Esophagus muscularis mucosa (tissue), 4 donors: ENCODE measurements around the gene GCKR. TPM values are rescaled to one million over a fixed set of nuclear protein-coding genes. Genes with fewer than 3 reads are reported as not detected.
"Not testable (repeated sequence)": the region's sequence is repeated elsewhere in the genome, so short reads cannot be mapped to it uniquely, and the experiment has no call there.

ENCODE experiments used
- DNase-seq: peaks from one replicate; pipeline ENCODE4 v3.0.0-alpha.2; 2017; ENCODE audit errors: extremely low spot score
- H3K27ac ChIP-seq, 4 donors: fragments of 200-600 bp; sonication (generic); replicated peaks in 1 of 4; 1 replicate in 3 of 4; 2 replicates in 1 of 4; pipeline ENCODE4 v1.5.1; 2016 to 2019; ENCODE audit warnings: mild to moderate bottlenecking in 1 of 4
- H3K27me3 ChIP-seq, 4 donors: fragments of 200-600 bp; sonication (generic); one replicate each; pipeline versions ENCODE4 v1.5.1 to v1.6.0; 2016 to 2019
- H3K36me3 ChIP-seq, 4 donors: fragments of 200-600 bp; sonication (generic); one replicate each; pipeline ENCODE4 v1.5.1; 2016 to 2019
- H3K4me1 ChIP-seq, 4 donors: fragments of 200-600 bp; sonication (generic); one replicate each; pipeline ENCODE4 v1.5.1; 2016 to 2019
- H3K4me3 ChIP-seq, 4 donors: fragments of 200-600 bp; sonication (generic); 1 replicate in 2 of 4; 2 replicates in 2 of 4; pipeline ENCODE4 v1.5.1; 2016 to 2019; ENCODE audit warnings: mild to moderate bottlenecking in 4 of 4, moderate library complexity in 1 of 4
- H3K9me3 ChIP-seq, 4 donors: fragments of 200-600 bp; sonication (generic); 1 replicate in 3 of 4; 2 replicates in 1 of 4; pipeline ENCODE4 v1.5.1; 2016 to 2019
- EP300 ChIP-seq: sonication (generic); formaldehyde crosslinking; IDR thresholded peaks from one replicate; pipeline ENCODE4 v1.6.1; 2017; ENCODE audit warnings: antibody characterized with exemption
- POLR2A ChIP-seq: fragments of 450-650 bp; IDR thresholded peaks from one replicate; pipeline ENCODE4 v1.6.1; 2017; ENCODE audit warnings: antibody characterized with exemption, moderate library complexity, mild to moderate bottlenecking, low read depth
- POLR2AphosphoS5 ChIP-seq, 2 donors: sonication (generic); formaldehyde crosslinking; IDR thresholded peaks; one replicate each; pipeline ENCODE4 v1.6.1; 2017; ENCODE audit warnings: antibody characterized with exemption in 2 of 2
- WGBS: methylation state at CpG from one replicate; pipeline ENCODE4 v1.1.5; 2018; 5-methylcytosine and 5-hydroxymethylcytosine counted together
- intact Hi-C: fragments of 100-400 bp; cut with DNase I; formaldehyde crosslinking; loops from one replicate; pipeline ENCODE4 v1.15.1; 2023
- total RNA-seq, 4 donors: library from RNA; depleted of rRNA; stranded (reverse); fragments of >200 nt; gene quantifications; one replicate each; pipeline versions ENCODE4 v1.1.0 to v1.2.1, GENCODE V29; 2016
- TF ChIP-seq, protein P1 (sequence below), 3 experiments: fragments of 200-600 bp in 2 of 3; fragments of 450-650 bp in 1 of 3; sonication (generic) in 2 of 3; IDR thresholded peaks; one replicate each; pipeline ENCODE4 v1.5.1; 2017 to 2019; ENCODE audit warnings: antibody characterized with exemption in 3 of 3, mild to moderate bottlenecking in 2 of 3, moderate library complexity in 1 of 3

Gene GCKR
- total RNA-seq, 4 donors from 2014 or later = 0.23 TPM; not detected in 3

DNA sequence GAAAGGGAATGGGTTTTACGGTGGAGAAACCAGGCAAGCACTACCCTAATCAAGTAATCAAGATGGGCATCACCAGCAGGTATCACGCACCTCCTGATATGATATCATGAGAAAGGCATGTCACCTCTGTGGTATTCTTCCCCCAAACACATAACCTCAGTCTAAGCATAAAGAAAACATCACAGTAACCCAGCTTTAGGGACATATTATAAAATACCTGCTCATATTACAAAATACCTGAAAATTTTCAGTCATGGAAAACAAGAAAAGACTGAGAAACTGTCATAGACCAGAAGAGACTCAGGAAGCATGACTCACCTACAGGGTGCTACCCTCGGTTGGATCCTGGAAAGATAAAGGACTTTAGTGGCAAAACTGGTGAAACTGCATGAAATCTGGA, 30.5 kb downstream of the GCKR start:
- intact Hi-C loops = no loop called here
- H3K27me3 ChIP-seq = peaks cover 0 to 23% (median 0%) of the 10 kb centered on the region in 4 donors
- H3K4me1 ChIP-seq = no peaks in the 10 kb centered on the region
- no peak overlapping the region for H3K27ac ChIP-seq
- no peak for DNase-seq
- TF ChIP-seq POLR2A (no peak), POLR2AphosphoS5 (IDR thresholded peaks at IDR 0.05) (no peak), EP300 (no peak)
- TF ChIP-seq, protein P1, sequence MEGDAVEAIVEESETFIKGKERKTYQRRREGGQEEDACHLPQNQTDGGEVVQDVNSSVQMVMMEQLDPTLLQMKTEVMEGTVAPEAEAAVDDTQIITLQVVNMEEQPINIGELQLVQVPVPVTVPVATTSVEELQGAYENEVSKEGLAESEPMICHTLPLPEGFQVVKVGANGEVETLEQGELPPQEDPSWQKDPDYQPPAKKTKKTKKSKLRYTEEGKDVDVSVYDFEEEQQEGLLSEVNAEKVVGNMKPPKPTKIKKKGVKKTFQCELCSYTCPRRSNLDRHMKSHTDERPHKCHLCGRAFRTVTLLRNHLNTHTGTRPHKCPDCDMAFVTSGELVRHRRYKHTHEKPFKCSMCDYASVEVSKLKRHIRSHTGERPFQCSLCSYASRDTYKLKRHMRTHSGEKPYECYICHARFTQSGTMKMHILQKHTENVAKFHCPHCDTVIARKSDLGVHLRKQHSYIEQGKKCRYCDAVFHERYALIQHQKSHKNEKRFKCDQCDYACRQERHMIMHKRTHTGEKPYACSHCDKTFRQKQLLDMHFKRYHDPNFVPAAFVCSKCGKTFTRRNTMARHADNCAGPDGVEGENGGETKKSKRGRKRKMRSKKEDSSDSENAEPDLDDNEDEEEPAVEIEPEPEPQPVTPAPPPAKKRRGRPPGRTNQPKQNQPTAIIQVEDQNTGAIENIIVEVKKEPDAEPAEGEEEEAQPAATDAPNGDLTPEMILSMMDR (IDR thresholded peaks at IDR 0.05) = no peak
- no peaks in the 10 kb centered on the region for H3K36me3 ChIP-seq
- H3K9me3 ChIP-seq = no peaks in the 10 kb centered on the region
- no peak overlapping the region for H3K4me3 ChIP-seq
- WGBS = 73% methylated on average over 3 of the region's 3 CpGs

DNA sequence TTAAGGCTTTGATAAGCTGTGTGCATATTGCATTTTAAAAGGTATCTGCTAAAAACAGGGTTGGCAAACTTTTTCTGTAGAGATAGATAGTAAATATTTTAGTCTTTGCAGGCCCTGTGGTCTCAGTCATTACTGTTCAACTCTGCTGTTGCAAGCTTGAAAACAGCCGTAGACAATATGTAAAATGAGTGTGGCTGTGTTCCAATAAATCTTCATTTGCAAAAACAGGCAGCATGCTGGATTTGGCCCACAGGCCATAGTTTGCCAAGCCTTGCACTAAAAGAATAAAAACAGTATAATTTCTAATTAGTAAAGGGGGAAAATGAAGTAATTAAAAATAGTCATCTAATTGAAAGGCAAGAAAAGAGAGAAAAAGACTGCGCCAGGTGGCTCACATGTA, 35.3 kb downstream of the GCKR start:
- DNase-seq = no peak
- no peak overlapping the region for H3K27ac ChIP-seq
- peaks cover 0 to 18% (median 0%) of the 10 kb centered on the region in 4 donors for H3K27me3 ChIP-seq
- H3K4me3 ChIP-seq = no peak overlapping the region
- H3K4me1 ChIP-seq = no peaks in the 10 kb centered on the region
- H3K36me3 ChIP-seq = no peaks in the 10 kb centered on the region
- TF ChIP-seq EP300 = no peak
- no peak for TF ChIP-seq POLR2A
- intact Hi-C loops = no loop called here
- H3K9me3 ChIP-seq = no peaks in the 10 kb centered on the region
- 82% methylated on average over 2 of the region's 2 CpGs for WGBS

DNA sequence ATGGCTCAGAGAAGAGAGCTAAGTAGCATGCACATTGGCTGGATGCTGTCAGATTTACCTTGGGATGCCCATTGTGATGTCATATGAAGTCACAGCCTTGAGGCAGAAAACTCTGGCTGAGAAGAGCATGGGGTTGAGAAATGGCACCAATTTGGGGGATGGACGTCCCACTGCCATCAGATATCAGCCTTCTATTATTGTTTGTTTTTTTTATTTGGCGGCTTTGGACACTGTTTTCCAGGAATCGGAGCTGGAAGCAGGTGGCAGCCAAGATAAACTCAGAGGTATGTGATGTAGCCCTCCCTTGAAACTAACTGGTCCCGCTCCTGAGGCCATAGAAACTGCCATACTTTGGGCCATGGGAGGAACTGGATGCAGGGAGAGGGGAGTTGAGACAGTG, 40.6 kb downstream of the GCKR start:
- H3K36me3 ChIP-seq = no peaks in the 10 kb centered on the region
- 67% methylated on average over 4 of the region's 4 CpGs for WGBS
- TF ChIP-seq EP300 (no peak), POLR2AphosphoS5 (IDR thresholded peaks at IDR 0.05) (no peak), POLR2A (no peak)
- TF ChIP-seq, protein P1 (IDR thresholded peaks at IDR 0.05) = no peak
- H3K9me3 ChIP-seq = no peaks in the 10 kb centered on the region
- peaks cover 0 to 10% (median 0%) of the 10 kb centered on the region in 4 donors for H3K27me3 ChIP-seq
- H3K4me1 ChIP-seq = no peaks in the 10 kb centered on the region
- intact Hi-C loops = no loop called here
- DNase-seq = no peak
- no peak overlapping the region for H3K27ac ChIP-seq
- no peak overlapping the region for H3K4me3 ChIP-seq

DNA sequence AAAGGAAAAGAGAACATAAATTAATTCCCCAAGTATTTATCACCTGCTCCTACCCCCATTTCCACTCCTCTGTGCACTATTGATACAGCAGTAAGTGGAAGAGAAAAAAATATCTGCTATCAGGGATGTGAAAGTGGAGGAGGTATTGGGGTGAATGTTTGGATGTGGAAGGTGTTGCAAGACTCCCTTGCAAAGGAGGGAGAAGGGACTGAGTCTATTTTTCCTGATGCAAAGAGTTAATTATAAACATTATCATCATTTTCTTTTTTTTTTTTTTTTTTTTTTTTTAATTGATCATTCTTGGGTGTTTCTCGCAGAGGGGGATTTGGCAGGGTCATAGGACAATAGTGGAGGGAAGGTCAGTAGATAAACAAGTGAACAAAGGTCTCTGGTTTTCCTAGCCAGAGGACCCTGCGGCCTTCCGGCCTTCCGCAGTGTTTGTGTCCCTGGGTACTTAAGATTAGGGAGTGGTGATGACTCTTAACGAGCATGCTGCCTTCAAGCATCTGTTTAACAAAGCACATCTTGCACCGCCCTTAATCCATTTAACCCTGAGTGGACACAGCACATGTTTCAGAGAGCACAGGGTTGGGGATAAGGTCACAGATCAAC, 42.3 kb downstream of the GCKR start:
- H3K27ac ChIP-seq, H3K36me3 ChIP-seq, H3K27me3 ChIP-seq, H3K4me3 ChIP-seq, H3K9me3 ChIP-seq, intact Hi-C loops, H3K4me1 ChIP-seq, DNase-seq: not testable (repeated sequence)
- 0% methylated on average over 1 of the region's 6 CpGs for WGBS

DNA sequence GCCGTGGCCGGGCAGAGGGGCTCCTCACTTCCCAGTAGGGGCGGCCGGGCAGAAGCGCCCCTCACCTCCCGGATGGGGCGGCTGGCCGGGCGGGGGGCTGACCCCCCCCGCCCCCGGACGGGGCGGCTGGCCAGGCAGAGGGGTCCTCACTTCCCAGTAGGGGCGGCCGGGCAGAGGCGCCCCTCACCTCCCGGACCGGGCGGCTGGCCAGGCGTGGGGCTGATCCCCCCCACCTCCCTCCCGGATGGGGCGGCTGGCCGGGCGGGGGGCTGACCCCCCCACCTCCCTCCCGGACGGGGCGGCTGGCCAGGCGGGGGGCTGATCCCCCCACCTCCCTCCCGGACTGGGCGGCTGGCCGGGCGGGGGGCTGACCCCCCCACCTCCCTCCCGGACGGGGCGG, 43.0 kb downstream of the GCKR start:
- H3K36me3 ChIP-seq, intact Hi-C loops, H3K27me3 ChIP-seq, H3K9me3 ChIP-seq, H3K4me1 ChIP-seq, DNase-seq, H3K27ac ChIP-seq, H3K4me3 ChIP-seq: not testable (repeated sequence)
- WGBS = no CpG with 5 or more reads among the region's 35 CpGs

DNA sequence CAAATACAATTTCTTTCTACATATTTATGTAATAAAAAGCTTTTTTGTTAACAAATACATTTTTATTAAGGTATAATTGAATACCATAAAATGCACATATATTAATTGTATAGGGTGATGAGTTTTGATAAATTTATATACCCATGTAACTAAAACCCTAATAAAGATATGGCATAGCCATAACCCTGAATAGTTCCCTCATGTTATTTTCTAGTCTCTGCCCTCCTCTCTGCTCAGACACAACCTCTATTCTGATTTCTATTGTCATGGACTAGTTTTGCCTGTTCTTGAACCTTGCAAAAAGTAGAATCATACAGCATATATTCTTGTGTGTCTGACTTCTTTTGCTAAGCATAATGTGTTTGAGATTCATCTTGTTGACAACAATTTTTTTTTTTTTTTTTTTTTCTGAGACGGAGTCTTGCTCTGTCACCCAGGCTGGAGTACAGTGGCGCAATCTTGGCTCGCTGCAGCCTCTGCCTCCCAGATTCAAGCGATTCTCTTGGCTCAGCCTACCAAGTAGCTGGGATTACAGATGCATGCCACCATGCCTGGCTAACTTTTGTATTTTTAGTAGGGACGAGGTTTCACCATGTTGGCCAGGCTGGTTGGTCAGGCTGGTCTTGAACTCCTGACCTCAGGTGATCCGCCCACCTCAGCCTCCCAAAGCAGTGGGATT, 47.6 kb downstream of the GCKR start:
- TF ChIP-seq POLR2AphosphoS5 (IDR thresholded peaks at IDR 0.05) (no peak), POLR2A (no peak), EP300 (no peak)
- TF ChIP-seq, protein P1 (IDR thresholded peaks at IDR 0.05) = no peak
- intact Hi-C loops = no loop called here
- no peaks in the 10 kb centered on the region for H3K36me3 ChIP-seq
- no peaks in the 10 kb centered on the region for H3K27me3 ChIP-seq
- no peak overlapping the region for H3K4me3 ChIP-seq
- no peak overlapping the region for H3K27ac ChIP-seq
- no peaks in the 10 kb centered on the region for H3K4me1 ChIP-seq
- DNase-seq = no peak
- no peaks in the 10 kb centered on the region for H3K9me3 ChIP-seq
- WGBS = 81% methylated on average over 6 of the region's 6 CpGs
